ENCODE results near the gene CHCHD6.

DNA sequence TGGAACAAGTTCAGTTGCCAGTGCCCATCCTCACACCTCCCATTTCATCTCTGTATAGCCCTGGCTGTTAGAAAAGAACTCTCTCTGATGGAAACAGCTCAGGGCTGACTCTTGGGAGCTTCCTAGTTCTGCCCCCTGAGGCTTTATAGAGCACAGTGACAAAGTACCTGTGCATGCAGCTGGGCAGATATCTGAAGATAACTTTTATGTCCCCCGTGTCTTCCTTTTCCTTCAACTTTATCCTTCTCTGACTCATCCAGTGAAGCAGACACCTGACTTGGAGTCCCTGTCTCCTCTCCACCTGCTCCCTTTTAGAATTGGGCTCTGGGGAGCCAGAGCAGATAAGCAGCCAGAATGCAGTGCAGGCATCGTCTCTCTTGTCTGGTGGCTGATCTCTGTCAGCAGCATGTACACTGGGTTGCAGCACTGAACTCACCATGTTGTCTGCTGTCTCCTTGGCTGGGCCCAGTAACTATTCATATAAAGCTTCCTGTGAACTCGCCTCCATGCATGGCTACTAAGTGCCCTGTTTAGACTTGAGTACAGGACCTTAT lies 225.0 kb downstream of the CHCHD6 start:
- TF ChIP-seq, protein P1, sequence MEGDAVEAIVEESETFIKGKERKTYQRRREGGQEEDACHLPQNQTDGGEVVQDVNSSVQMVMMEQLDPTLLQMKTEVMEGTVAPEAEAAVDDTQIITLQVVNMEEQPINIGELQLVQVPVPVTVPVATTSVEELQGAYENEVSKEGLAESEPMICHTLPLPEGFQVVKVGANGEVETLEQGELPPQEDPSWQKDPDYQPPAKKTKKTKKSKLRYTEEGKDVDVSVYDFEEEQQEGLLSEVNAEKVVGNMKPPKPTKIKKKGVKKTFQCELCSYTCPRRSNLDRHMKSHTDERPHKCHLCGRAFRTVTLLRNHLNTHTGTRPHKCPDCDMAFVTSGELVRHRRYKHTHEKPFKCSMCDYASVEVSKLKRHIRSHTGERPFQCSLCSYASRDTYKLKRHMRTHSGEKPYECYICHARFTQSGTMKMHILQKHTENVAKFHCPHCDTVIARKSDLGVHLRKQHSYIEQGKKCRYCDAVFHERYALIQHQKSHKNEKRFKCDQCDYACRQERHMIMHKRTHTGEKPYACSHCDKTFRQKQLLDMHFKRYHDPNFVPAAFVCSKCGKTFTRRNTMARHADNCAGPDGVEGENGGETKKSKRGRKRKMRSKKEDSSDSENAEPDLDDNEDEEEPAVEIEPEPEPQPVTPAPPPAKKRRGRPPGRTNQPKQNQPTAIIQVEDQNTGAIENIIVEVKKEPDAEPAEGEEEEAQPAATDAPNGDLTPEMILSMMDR (IDR thresholded peaks at IDR 0.05) = no peak
- TF ChIP-seq POLR2A (IDR thresholded peaks at IDR 0.05) = no peak
